Measurements from ENCODE around the gene LTBR. TPM values are rescaled to one million over a fixed set of nuclear protein-coding genes. Genes with fewer than 3 reads are reported as not detected.

Gene LTBR
- polyA plus RNA-seq, 2 of the 4 experiments (the other 2 are of a cell fraction), result 57.3 to 110 TPM

- TF ChIP-seq FOSB (CRISPR knock-in tag; IDR thresholded peaks at IDR 0.05) (no peak), CTCF (IDR thresholded peaks at IDR 0.05) (no peak), FOSL2 (IDR thresholded peaks at IDR 0.05) (no peak), FOSL2 (CRISPR knock-in tag; IDR thresholded peaks at IDR 0.05) (no peak), EHF (CRISPR knock-in tag; IDR thresholded peaks at IDR 0.05) (no peak)
Measured at GRCh38 chr12:6440391-6440790, 56.4 kb downstream of the LTBR start (continued).

Small RNA genes lying within 50 kb of the gene (small RNA-seq; reads per million reads assigned to genes)
- 0 to 2.6 (median 0) reads per million in 6 experiments for gene RN7SL391P

Other genes with a start within 250 kb of the LTBR start
- gene CD9, start 183.8 kb upstream of the LTBR start, polyA plus RNA-seq (2011; rRNA removed), result 173 and 185 TPM in 2 replicates
- 109 to 122 TPM (median 116 TPM) in 3 replicates for gene CD9, start 183.8 kb upstream of the LTBR start, polyA plus RNA-seq (2017; fragmentation: RNase III; extraction: RNeasy Plus Mini Kit Qiagen cat#74134 plus additional on column Dnase treatment)
- gene PLEKHG6, start 73.5 kb upstream of the LTBR start, polyA plus RNA-seq (2011; rRNA removed), result 0.25 and 0.31 TPM in 2 replicates
- gene PLEKHG6, start 73.5 kb upstream of the LTBR start, polyA plus RNA-seq (2017; fragmentation: RNase III; extraction: RNeasy Plus Mini Kit Qiagen cat#74134 plus additional on column Dnase treatment), result 0.15 to 0.29 TPM (median 0.16 TPM) in 3 replicates
- gene TNFRSF1A, start 42.1 kb upstream of the LTBR start, polyA plus RNA-seq (2011; rRNA removed), result 460 and 621 TPM in 2 replicates
- 324 to 416 TPM (median 367 TPM) in 3 replicates for gene TNFRSF1A, start 42.1 kb upstream of the LTBR start, polyA plus RNA-seq (2017; fragmentation: RNase III; extraction: RNeasy Plus Mini Kit Qiagen cat#74134 plus additional on column Dnase treatment)
- gene SCNN1A, start 8.6 kb upstream of the LTBR start, polyA plus RNA-seq (2011; rRNA removed), result 7.0 and 7.6 TPM in 2 replicates
- 4.3 to 6.0 TPM (median 5.7 TPM) in 3 replicates for gene SCNN1A, start 8.6 kb upstream of the LTBR start, polyA plus RNA-seq (2017; fragmentation: RNase III; extraction: RNeasy Plus Mini Kit Qiagen cat#74134 plus additional on column Dnase treatment)
- not detected in 2 replicates for gene CD27, start 60.8 kb downstream of the LTBR start, polyA plus RNA-seq (2011; rRNA removed)
- not detected in 3 replicates for gene CD27, start 60.8 kb downstream of the LTBR start, polyA plus RNA-seq (2017; fragmentation: RNase III; extraction: RNeasy Plus Mini Kit Qiagen cat#74134 plus additional on column Dnase treatment)
- 3.6 and 5.1 TPM in 2 replicates for gene TAPBPL, start 67.9 kb downstream of the LTBR start, polyA plus RNA-seq (2011; rRNA removed)
- 2.3 to 3.4 TPM (median 2.8 TPM) in 3 replicates for gene TAPBPL, start 67.9 kb downstream of the LTBR start, polyA plus RNA-seq (2017; fragmentation: RNase III; extraction: RNeasy Plus Mini Kit Qiagen cat#74134 plus additional on column Dnase treatment)
- gene VAMP1, start 86.5 kb downstream of the LTBR start, polyA plus RNA-seq (2011; rRNA removed), result 17.6 and 28.8 TPM in 2 replicates
- 20.6 to 22.8 TPM (median 22.7 TPM) in 3 replicates for gene VAMP1, start 86.5 kb downstream of the LTBR start, polyA plus RNA-seq (2017; fragmentation: RNase III; extraction: RNeasy Plus Mini Kit Qiagen cat#74134 plus additional on column Dnase treatment)
- 181 and 337 TPM in 2 replicates for gene MRPL51, start 109.1 kb downstream of the LTBR start, polyA plus RNA-seq (2011; rRNA removed)
- 260 to 272 TPM (median 265 TPM) in 3 replicates for gene MRPL51, start 109.1 kb downstream of the LTBR start, polyA plus RNA-seq (2017; fragmentation: RNase III; extraction: RNeasy Plus Mini Kit Qiagen cat#74134 plus additional on column Dnase treatment)
- 130 and 145 TPM in 2 replicates for gene NCAPD2, start 109.9 kb downstream of the LTBR start, polyA plus RNA-seq (2011; rRNA removed)
- gene NCAPD2, start 109.9 kb downstream of the LTBR start, polyA plus RNA-seq (2017; fragmentation: RNase III; extraction: RNeasy Plus Mini Kit Qiagen cat#74134 plus additional on column Dnase treatment), result 76.1 to 82.0 TPM (median 77.3 TPM) in 3 replicates
- 10,036 and 10,800 TPM in 2 replicates for gene GAPDH, start 150.4 kb downstream of the LTBR start, polyA plus RNA-seq (2011; rRNA removed)
- gene GAPDH, start 150.4 kb downstream of the LTBR start, polyA plus RNA-seq (2017; fragmentation: RNase III; extraction: RNeasy Plus Mini Kit Qiagen cat#74134 plus additional on column Dnase treatment), result 6,292 to 6,607 TPM (median 6,463 TPM) in 3 replicates
- 0.74 and 1.0 TPM in 2 replicates for gene IFFO1, start 171.9 kb downstream of the LTBR start, polyA plus RNA-seq (2011; rRNA removed)
- gene IFFO1, start 171.9 kb downstream of the LTBR start, polyA plus RNA-seq (2017; fragmentation: RNase III; extraction: RNeasy Plus Mini Kit Qiagen cat#74134 plus additional on column Dnase treatment), result 0.94 to 1.5 TPM (median 1.1 TPM) in 3 replicates
- gene NOP2, start 184.1 kb downstream of the LTBR start, polyA plus RNA-seq (2011; rRNA removed), result 162 and 176 TPM in 2 replicates
- 100 to 108 TPM (median 104 TPM) in 3 replicates for gene NOP2, start 184.1 kb downstream of the LTBR start, polyA plus RNA-seq (2017; fragmentation: RNase III; extraction: RNeasy Plus Mini Kit Qiagen cat#74134 plus additional on column Dnase treatment)
- 53.7 and 99.3 TPM in 2 replicates for gene CHD4, start 223.2 kb downstream of the LTBR start, polyA plus RNA-seq (2011; rRNA removed)
- 83.4 to 87.8 TPM (median 84.8 TPM) in 3 replicates for gene CHD4, start 223.2 kb downstream of the LTBR start, polyA plus RNA-seq (2017; fragmentation: RNase III; extraction: RNeasy Plus Mini Kit Qiagen cat#74134 plus additional on column Dnase treatment)

All from A549 (cell line).